Keratinocyte (primary cell): ENCODE measurements around the gene SNX8. TPM values are rescaled to one million over a fixed set of nuclear protein-coding genes. Genes with fewer than 3 reads are reported as not detected.

ENCODE experiments used
- DNase-seq: peaks from one replicate; pipeline ENCODE4 v3.0.0-alpha.2; 2011; ENCODE audit warnings: low read depth, missing footprints, low spot score
- FAIRE-seq: peaks from 2 replicates; lab custom pipeline; 2011; peaks lifted over from hg19 to GRCh38; lab: Jason Lieb, UNC
- H2AFZ ChIP-seq: 2 replicates; pipeline ENCODE4 v1.6.0; 2012; ENCODE audit warnings: low read length, control low read depth, inconsistent platforms; ENCODE audit not compliant: control insufficient read depth
- H3K27ac ChIP-seq: 2 replicates; pipeline ENCODE4 v1.5.1; 2011; ENCODE audit warnings: low read length; ENCODE audit not compliant: control insufficient read depth, insufficient read depth
- H3K27me3 ChIP-seq: 3 replicates; pipeline ENCODE4 v1.6.0; 2011; ENCODE audit warnings: low read length; ENCODE audit not compliant: control insufficient read depth, insufficient read depth; ENCODE audit errors: extremely low read depth
- H3K36me3 ChIP-seq, 2 experiments: 2 replicates in 1 of 2; 3 replicates in 1 of 2; pipeline ENCODE4 v1.5.1; 2011; ENCODE audit warnings: low read length in 2 of 2, mild to moderate bottlenecking in 1 of 2; ENCODE audit not compliant: control insufficient read depth in 2 of 2, insufficient read depth in 2 of 2; ENCODE audit errors: extremely low read depth in 1 of 2
- H3K4me1 ChIP-seq: 3 replicates; pipeline ENCODE4 v1.5.1; 2011; ENCODE audit warnings: low read length; ENCODE audit not compliant: control insufficient read depth, insufficient read depth; ENCODE audit errors: extremely low read depth
- H3K4me2 ChIP-seq: 3 replicates; pipeline ENCODE4 v1.6.0; 2011; ENCODE audit warnings: low read depth, low read length; ENCODE audit not compliant: control insufficient read depth, insufficient read depth; ENCODE audit errors: extremely low read depth
- H3K4me3 ChIP-seq, 3 experiments: fragments of 200-600 bp in 1 of 3; sonication (generic) in 1 of 3; 2 replicates in 2 of 3; 3 replicates in 1 of 3; pipeline ENCODE4 v1.5.1; 2011 to 2016; ENCODE audit warnings: low read length in 3 of 3, mild to moderate bottlenecking in 3 of 3, control low read depth in 2 of 3, inconsistent platforms in 1 of 3, low read depth in 1 of 3, mixed read lengths in 1 of 3, mixed run types in 1 of 3, moderate library complexity in 1 of 3; ENCODE audit not compliant: control insufficient read depth in 2 of 3, insufficient read depth in 2 of 3; ENCODE audit errors: extremely low read depth in 1 of 3
- H3K79me2 ChIP-seq: 2 replicates; pipeline ENCODE4 v1.6.0; 2012; ENCODE audit warnings: low read length; ENCODE audit not compliant: control insufficient read depth, insufficient read depth
- H3K9ac ChIP-seq: 3 replicates; pipeline ENCODE4 v1.6.0; 2011; ENCODE audit warnings: low read length; ENCODE audit not compliant: control insufficient read depth, insufficient read depth; ENCODE audit errors: extremely low read depth
- H3K9me1 ChIP-seq: 3 replicates; pipeline ENCODE4 v1.6.0; 2011; ENCODE audit warnings: low read length; ENCODE audit not compliant: control insufficient read depth, insufficient read depth; ENCODE audit errors: extremely low read depth
- H3K9me3 ChIP-seq: 2 replicates; pipeline ENCODE4 v1.5.1; 2012; ENCODE audit warnings: low read depth, low read length; ENCODE audit not compliant: control insufficient read depth
- H4K20me1 ChIP-seq: 3 replicates; pipeline ENCODE4 v1.6.0; 2011; ENCODE audit warnings: low read length; ENCODE audit not compliant: control insufficient read depth, insufficient read depth; ENCODE audit errors: extremely low read depth
- EZH2 ChIP-seq: IDR thresholded peaks from one replicate; pipeline ENCODE4 v1.6.1; 2012; ENCODE audit warnings: inconsistent platforms, mild to moderate bottlenecking, low read length, moderate library complexity
- dilution Hi-C: fragments of 300-500 bp; cut with MboI; formaldehyde crosslinking; loops from one replicate; pipeline ENCODE4 v1.7.0; 2020; ENCODE audit warnings: low sequenced_read_pairs; ENCODE audit not compliant: extremely low pct_ligation_motif_present
- polyA plus RNA-seq, 5 experiments: library from polyadenylated mRNA; depleted of rRNA in 3 of 5; stranded (reverse) in 3 of 5; stranded (forward) in 1 of 5; unstranded in 1 of 5; fragments of >200 nt; gene quantifications; 1 replicate in 1 of 5; 2 replicates in 3 of 5; 3 replicates in 1 of 5; pipeline versions ENCODE4 v1.2.1 to v1.2.3, GENCODE V29; 2011 to 2012; ENCODE audit warnings: missing spikeins in 2 of 5, low read depth in 1 of 5, low replicate concordance in 1 of 5
- TF ChIP-seq, protein P1 (sequence below), 3 experiments: IDR thresholded peaks in 1 of 3; conservative IDR thresholded peaks in 1 of 3; optimal IDR thresholded peaks in 1 of 3; 2 replicates in 2 of 3; 3 replicates in 1 of 3; pipeline versions ENCODE3 to v1.5.1; 2011; ENCODE audit warnings: low read length in 3 of 3, mild to moderate bottlenecking in 3 of 3, moderate library complexity in 2 of 3, control low read depth in 1 of 3, inconsistent platforms in 1 of 3; ENCODE audit not compliant: insufficient read depth in 2 of 3; ENCODE audit errors: extremely low read depth in 1 of 3

Gene SNX8
- polyA plus RNA-seq, 1 donor (not counting 4 experiments of a cell fraction or from before 2014, with no cell fraction given) = 24.2 TPM

DNA sequence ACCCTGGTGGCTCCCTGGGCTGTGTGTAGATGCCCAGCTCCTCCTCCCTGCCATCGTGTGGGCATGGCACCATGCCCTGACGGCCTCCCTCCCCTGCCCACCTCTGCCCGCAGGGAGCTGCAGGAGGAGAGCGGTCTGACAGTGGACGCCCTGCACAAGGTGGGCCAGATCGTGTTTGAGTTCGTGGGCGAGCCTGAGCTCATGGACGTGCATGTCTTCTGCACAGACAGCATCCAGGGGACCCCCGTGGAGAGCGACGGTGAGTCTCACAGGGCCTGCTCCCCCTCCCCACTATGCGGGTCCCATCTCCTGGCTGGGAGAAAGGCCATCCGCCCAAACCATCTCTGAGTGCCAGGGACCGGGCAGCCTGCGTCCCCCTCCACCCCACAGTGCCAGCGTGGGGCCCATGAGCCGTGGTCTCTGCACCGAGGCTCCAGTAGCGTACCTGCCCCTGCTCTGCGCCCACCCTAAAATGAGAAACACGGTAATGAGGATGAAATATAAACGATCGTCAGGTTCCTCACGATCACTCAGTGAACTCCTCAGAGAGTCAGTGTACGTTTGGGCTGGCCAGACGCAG is 64.4 kb downstream of the SNX8 start:
- no peak for TF ChIP-seq EZH2
- TF ChIP-seq, protein P1, sequence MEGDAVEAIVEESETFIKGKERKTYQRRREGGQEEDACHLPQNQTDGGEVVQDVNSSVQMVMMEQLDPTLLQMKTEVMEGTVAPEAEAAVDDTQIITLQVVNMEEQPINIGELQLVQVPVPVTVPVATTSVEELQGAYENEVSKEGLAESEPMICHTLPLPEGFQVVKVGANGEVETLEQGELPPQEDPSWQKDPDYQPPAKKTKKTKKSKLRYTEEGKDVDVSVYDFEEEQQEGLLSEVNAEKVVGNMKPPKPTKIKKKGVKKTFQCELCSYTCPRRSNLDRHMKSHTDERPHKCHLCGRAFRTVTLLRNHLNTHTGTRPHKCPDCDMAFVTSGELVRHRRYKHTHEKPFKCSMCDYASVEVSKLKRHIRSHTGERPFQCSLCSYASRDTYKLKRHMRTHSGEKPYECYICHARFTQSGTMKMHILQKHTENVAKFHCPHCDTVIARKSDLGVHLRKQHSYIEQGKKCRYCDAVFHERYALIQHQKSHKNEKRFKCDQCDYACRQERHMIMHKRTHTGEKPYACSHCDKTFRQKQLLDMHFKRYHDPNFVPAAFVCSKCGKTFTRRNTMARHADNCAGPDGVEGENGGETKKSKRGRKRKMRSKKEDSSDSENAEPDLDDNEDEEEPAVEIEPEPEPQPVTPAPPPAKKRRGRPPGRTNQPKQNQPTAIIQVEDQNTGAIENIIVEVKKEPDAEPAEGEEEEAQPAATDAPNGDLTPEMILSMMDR (optimal IDR thresholded peaks at IDR 0.05 in 1 of 3, IDR thresholded peaks at IDR 0.05 in 1 of 3, conservative IDR thresholded peaks at IDR 0.05 in 1 of 3; ENCODE audit: extremely low read depth in 1 of 3, insufficient read depth in 2 of 3, low read length in 3 of 3) = no peak
- Histone ChIP-seq H3K36me3 (peaks cover 2 to 6% of the 10 kb centered on the region in 2 experiments), H3K4me3 (no peak overlapping the region), H4K20me1 (no peaks in the 10 kb centered on the region), H3K4me2 (no peak overlapping the region), H3K9ac (no peak overlapping the region), H3K4me1 (peaks cover 11% of the 10 kb centered on the region), H3K27me3 (no peaks in the 10 kb centered on the region), H3K9me3 (no peaks in the 10 kb centered on the region), H2AFZ (no peak overlapping the region), H3K9me1 (no peaks in the 10 kb centered on the region), H3K27ac (no peak overlapping the region), H3K79me2 (no peaks in the 10 kb centered on the region)
- dilution Hi-C loops = no loop called here
- DNase-seq (no peak), FAIRE-seq (no peak)

DNA sequence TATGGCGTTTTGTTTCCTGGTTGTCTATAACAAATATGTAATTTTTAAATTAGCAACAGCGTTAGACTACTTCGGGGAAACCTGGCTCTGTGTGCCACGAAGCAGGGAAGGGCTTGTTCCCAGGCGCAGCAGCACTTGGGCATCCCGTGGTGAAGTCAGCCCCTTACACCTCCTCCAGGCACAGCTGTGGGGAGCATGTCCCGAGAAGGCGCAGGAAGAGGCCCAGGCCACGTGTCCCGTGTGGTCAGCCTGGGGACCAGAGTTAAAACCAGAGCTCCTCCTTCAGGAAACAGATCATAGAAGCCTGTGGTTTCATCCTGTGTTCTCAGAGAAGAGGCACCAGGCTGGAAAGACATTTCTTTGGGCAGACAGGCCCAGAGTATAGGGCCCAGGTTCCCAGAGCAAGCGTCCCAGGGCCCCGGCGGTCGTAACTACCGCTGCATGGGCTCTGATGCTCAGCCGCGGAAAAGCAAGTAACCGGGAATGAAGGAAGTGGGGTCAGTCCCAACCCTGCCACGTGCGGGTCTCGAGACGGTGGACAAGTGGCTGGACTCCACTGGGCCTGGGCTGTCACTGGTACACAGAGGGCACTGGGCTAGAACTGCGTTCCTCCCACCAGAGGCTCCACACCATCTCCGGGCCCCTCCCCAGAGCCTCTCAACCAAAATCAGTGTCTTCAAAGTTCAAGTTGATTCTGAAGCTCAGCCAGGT is 65.1 kb downstream of the SNX8 start:
- Histone ChIP-seq H3K9me1 (no peaks in the 10 kb centered on the region), H3K4me1 (peaks cover 11% of the 10 kb centered on the region), H3K36me3 (peaks cover 0 to 6% of the 10 kb centered on the region in 2 experiments), H3K9ac (peak overlapping the region; percentile 35), H3K79me2 (no peaks in the 10 kb centered on the region), H3K4me3 (no peak overlapping the region), H3K9me3 (no peaks in the 10 kb centered on the region), H3K27me3 (no peaks in the 10 kb centered on the region), H2AFZ (peak overlapping the region; percentile 69), H3K4me2 (no peak overlapping the region), H3K27ac (peak overlapping the region; percentile 6), H4K20me1 (no peaks in the 10 kb centered on the region)
- dilution Hi-C loops = no loop called here
- FAIRE-seq (no peak), DNase-seq (no peak)
- TF ChIP-seq EZH2 = no peak
- TF ChIP-seq, protein P1 (optimal IDR thresholded peaks at IDR 0.05 in 1 of 3, IDR thresholded peaks at IDR 0.05 in 1 of 3, conservative IDR thresholded peaks at IDR 0.05 in 1 of 3; ENCODE audit: extremely low read depth in 1 of 3, insufficient read depth in 2 of 3, low read length in 3 of 3) = peak in 1 of 3 experiments; percentile 16
